ENCODE measurements around the gene OR10G3. TPM values are rescaled to one million over a fixed set of nuclear protein-coding genes. Genes with fewer than 3 reads are reported as not detected.

Gene OR10G3
- polyA plus RNA-seq, 1 donor from 2014 or later, result not detected

DNA sequence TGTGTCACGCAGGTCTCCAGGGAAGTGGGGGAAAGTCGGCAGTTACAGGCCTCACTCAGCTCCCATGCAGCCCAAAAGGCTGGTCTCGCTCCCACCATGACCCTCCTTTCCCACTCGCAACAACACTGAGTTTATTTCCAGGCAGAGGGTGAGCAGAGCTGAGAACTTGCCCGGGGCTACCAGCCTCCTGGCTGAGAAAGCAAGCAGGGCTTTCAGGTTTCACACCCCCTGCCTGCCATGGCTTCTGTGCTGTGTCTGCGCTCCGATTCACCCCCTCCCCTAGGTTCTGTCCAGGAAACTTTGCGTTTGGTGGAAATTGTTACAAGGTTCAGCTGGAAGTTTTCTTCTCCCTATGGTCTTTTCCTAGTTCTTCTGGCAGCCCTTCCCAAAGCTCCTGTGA, 37.7 kb upstream of the OR10G3 start:
- Histone ChIP-seq H3K4me3 (ENCODE audit: low read length) (no peak overlapping the region), H3K4me2 (ENCODE audit: low read length) (no peak overlapping the region), H3K9me2 (ENCODE audit: insufficient read depth, low read length) (no peaks in the 10 kb centered on the region), H2AFZ (ENCODE audit: low read depth, low read length) (no peak overlapping the region), H4K20me1 (ENCODE audit: insufficient read depth) (no peaks in the 10 kb centered on the region), H3F3A (ENCODE audit: insufficient read depth, low read length, poor library complexity, severe bottlenecking) (no peaks in the 10 kb centered on the region), H3K9ac (ENCODE audit: low read length) (no peak overlapping the region), H3K9me3 (ENCODE audit: low read length) (no peaks in the 10 kb centered on the region), H3K79me2 (replicated peaks; ENCODE audit: insufficient read depth, low read length) (no peaks in the 10 kb centered on the region), H3K27me3 (ENCODE audit: insufficient read depth, low read depth, low read length) (no peaks in the 10 kb centered on the region), H3K36me3 (ENCODE audit: insufficient read depth, low read length) (no peaks in the 10 kb centered on the region), H3K27ac (ENCODE audit: low read length) (no peak overlapping the region)
- TF ChIP-seq POLR2AphosphoS5 (IDR thresholded peaks at IDR 0.05) (no peak), TAF1 (IDR thresholded peaks at IDR 0.05; ENCODE audit: low read depth) (no peak), SMC3 (conservative IDR thresholded peaks at IDR 0.05; ENCODE audit: poor library complexity) (no peak), RAD21 (conservative IDR thresholded peaks at IDR 0.05) (no peak), EP300 (conservative IDR thresholded peaks at IDR 0.05; ENCODE audit: poor library complexity, severe bottlenecking) (no peak), EZH2 (IDR thresholded peaks at IDR 0.05; ENCODE audit: borderline replicate concordance, insufficient read depth, low read length, poor library complexity, severe bottlenecking) (no peak), MXI1 (conservative IDR thresholded peaks at IDR 0.05; ENCODE audit: poor library complexity, severe bottlenecking) (no peak), REST (IDR thresholded peaks at IDR 0.05; ENCODE audit: borderline replicate concordance) (no peak)
- TF ChIP-seq, protein P1, sequence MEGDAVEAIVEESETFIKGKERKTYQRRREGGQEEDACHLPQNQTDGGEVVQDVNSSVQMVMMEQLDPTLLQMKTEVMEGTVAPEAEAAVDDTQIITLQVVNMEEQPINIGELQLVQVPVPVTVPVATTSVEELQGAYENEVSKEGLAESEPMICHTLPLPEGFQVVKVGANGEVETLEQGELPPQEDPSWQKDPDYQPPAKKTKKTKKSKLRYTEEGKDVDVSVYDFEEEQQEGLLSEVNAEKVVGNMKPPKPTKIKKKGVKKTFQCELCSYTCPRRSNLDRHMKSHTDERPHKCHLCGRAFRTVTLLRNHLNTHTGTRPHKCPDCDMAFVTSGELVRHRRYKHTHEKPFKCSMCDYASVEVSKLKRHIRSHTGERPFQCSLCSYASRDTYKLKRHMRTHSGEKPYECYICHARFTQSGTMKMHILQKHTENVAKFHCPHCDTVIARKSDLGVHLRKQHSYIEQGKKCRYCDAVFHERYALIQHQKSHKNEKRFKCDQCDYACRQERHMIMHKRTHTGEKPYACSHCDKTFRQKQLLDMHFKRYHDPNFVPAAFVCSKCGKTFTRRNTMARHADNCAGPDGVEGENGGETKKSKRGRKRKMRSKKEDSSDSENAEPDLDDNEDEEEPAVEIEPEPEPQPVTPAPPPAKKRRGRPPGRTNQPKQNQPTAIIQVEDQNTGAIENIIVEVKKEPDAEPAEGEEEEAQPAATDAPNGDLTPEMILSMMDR (IDR thresholded peaks at IDR 0.05; ENCODE audit: poor library complexity, severe bottlenecking), result no peak

- Histone ChIP-seq H3K79me2 (replicated peaks; ENCODE audit: insufficient read depth, low read length) (no peaks in the 10 kb centered on the region), H3K4me2 (ENCODE audit: low read length) (no peak overlapping the region), H3K9ac (ENCODE audit: low read length) (no peak overlapping the region), H3F3A (ENCODE audit: insufficient read depth, low read length, poor library complexity, severe bottlenecking) (no peaks in the 10 kb centered on the region), H3K36me3 (ENCODE audit: insufficient read depth, low read length) (no peaks in the 10 kb centered on the region), H3K27ac (ENCODE audit: low read length) (no peak overlapping the region), H2AFZ (ENCODE audit: low read depth, low read length) (no peak overlapping the region), H3K27me3 (ENCODE audit: insufficient read depth, low read depth, low read length) (no peaks in the 10 kb centered on the region), H4K20me1 (ENCODE audit: insufficient read depth) (no peaks in the 10 kb centered on the region), H3K4me3 (ENCODE audit: low read length) (no peak overlapping the region), H3K9me3 (ENCODE audit: low read length) (no peaks in the 10 kb centered on the region), H3K9me2 (ENCODE audit: insufficient read depth, low read length) (no peaks in the 10 kb centered on the region)
- TF ChIP-seq SMC3 (conservative IDR thresholded peaks at IDR 0.05; ENCODE audit: poor library complexity) (no peak), EP300 (conservative IDR thresholded peaks at IDR 0.05; ENCODE audit: poor library complexity, severe bottlenecking) (no peak), TAF1 (IDR thresholded peaks at IDR 0.05; ENCODE audit: low read depth) (no peak), EZH2 (IDR thresholded peaks at IDR 0.05; ENCODE audit: borderline replicate concordance, insufficient read depth, low read length, poor library complexity, severe bottlenecking) (no peak), RAD21 (conservative IDR thresholded peaks at IDR 0.05) (no peak), REST (IDR thresholded peaks at IDR 0.05; ENCODE audit: borderline replicate concordance) (no peak), MXI1 (conservative IDR thresholded peaks at IDR 0.05; ENCODE audit: poor library complexity, severe bottlenecking) (no peak), POLR2AphosphoS5 (IDR thresholded peaks at IDR 0.05) (no peak)
- TF ChIP-seq, protein P1 (IDR thresholded peaks at IDR 0.05; ENCODE audit: poor library complexity, severe bottlenecking), result no peak
Measured at GRCh38 chr14:21614240-21614639, 34.4 kb upstream of the OR10G3 start.

Measured in neural cell (in vitro differentiated cells).